Tibial nerve (tissue), 4 donors: ENCODE data around the gene COBLL1.

Experiments used
- EP300 ChIP-seq, 2 donors: sonication (generic); formaldehyde crosslinking; IDR thresholded peaks; one replicate each; pipeline ENCODE4 v1.6.1; 2017; ENCODE audit warnings: antibody characterized with exemption in 2 of 2, mild to moderate bottlenecking in 1 of 2
- POLR2A ChIP-seq, 2 donors: fragments of 450-650 bp; IDR thresholded peaks; one replicate each; pipeline ENCODE4 v1.6.1; 2017; ENCODE audit warnings: antibody characterized with exemption in 2 of 2, mild to moderate bottlenecking in 2 of 2, moderate library complexity in 2 of 2
- TF ChIP-seq, protein P1 (sequence below), 5 experiments: fragments of 200-600 bp in 3 of 5; fragments of 450-650 bp in 2 of 5; sonication (generic) in 3 of 5; IDR thresholded peaks; one replicate each; pipeline ENCODE4 v1.5.1; 2016 to 2019; ENCODE audit warnings: antibody characterized with exemption in 5 of 5, mild to moderate bottlenecking in 3 of 5, moderate library complexity in 2 of 5

DNA sequence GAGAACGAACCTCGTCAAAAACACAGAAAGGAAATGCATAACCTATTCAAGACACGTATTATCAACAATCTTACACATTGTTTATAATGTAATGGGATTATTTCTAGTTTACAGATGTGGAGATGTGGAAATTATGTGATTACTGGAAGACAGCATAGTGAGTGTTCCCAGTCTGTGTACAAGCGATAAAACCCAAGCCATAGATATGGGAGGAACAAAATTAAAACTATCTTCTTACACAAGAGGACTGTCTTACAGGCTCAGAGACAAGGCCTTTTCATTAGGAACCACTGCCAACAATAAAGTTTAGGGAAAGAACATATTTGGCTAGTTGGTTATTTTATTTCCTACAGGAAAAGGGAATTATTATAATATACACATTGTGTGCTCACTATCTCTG, 20.3 kb downstream of the COBLL1 start:
- TF ChIP-seq, protein P1, sequence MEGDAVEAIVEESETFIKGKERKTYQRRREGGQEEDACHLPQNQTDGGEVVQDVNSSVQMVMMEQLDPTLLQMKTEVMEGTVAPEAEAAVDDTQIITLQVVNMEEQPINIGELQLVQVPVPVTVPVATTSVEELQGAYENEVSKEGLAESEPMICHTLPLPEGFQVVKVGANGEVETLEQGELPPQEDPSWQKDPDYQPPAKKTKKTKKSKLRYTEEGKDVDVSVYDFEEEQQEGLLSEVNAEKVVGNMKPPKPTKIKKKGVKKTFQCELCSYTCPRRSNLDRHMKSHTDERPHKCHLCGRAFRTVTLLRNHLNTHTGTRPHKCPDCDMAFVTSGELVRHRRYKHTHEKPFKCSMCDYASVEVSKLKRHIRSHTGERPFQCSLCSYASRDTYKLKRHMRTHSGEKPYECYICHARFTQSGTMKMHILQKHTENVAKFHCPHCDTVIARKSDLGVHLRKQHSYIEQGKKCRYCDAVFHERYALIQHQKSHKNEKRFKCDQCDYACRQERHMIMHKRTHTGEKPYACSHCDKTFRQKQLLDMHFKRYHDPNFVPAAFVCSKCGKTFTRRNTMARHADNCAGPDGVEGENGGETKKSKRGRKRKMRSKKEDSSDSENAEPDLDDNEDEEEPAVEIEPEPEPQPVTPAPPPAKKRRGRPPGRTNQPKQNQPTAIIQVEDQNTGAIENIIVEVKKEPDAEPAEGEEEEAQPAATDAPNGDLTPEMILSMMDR (IDR thresholded peaks at IDR 0.05), result no peak
- no peak for TF ChIP-seq POLR2A (IDR thresholded peaks at IDR 0.05)
- no peak for TF ChIP-seq EP300 (IDR thresholded peaks at IDR 0.05)
